ENCODE data around the gene NPPC.
"Not testable (repeated sequence)": the region's sequence is repeated elsewhere in the genome, so short reads cannot be mapped to it uniquely, and the experiment has no call there.

GRCh38 chr2:231910161-231910560 is 16.0 kb downstream of the NPPC start:
- TF ChIP-seq CTCF (IDR thresholded peaks at IDR 0.05); ATF3 (CRISPR knock-in tag; conservative IDR thresholded peaks at IDR 0.05); NR2C2 (CRISPR knock-in tag; IDR thresholded peaks at IDR 0.05); ZNF416 (CRISPR knock-in tag; IDR thresholded peaks at IDR 0.05); NFE2L1 (CRISPR knock-in tag; IDR thresholded peaks at IDR 0.05); SP1 (CRISPR knock-in tag; conservative IDR thresholded peaks at IDR 0.05); NR3C1 (CRISPR knock-in tag; conservative IDR thresholded peaks at IDR 0.05; ENCODE audit: low read depth); ESRRA (CRISPR knock-in tag; IDR thresholded peaks at IDR 0.05; ENCODE audit: borderline replicate concordance); ZBTB43 (CRISPR knock-in tag; IDR thresholded peaks at IDR 0.05); ZMAT4 (CRISPR knock-in tag; IDR thresholded peaks at IDR 0.05); NR1H2 (CRISPR knock-in tag; IDR thresholded peaks at IDR 0.05); ZBTB21 (CRISPR knock-in tag; IDR thresholded peaks at IDR 0.05; ENCODE audit: borderline replicate concordance); ETV6 (CRISPR knock-in tag; IDR thresholded peaks at IDR 0.05); JAZF1 (CRISPR knock-in tag; IDR thresholded peaks at IDR 0.05): not testable (repeated sequence)
